Uterus (tissue), 4 donors: ENCODE data around the gene DPP10. TPM values are rescaled to one million over a fixed set of nuclear protein-coding genes. Genes with fewer than 3 reads are reported as not detected.

Experiments used
- DNase-seq, 2 donors: peaks; one replicate each; pipeline ENCODE4 v3.0.0-alpha.2; 2019 to 2020
- H3K27ac ChIP-seq, 2 donors: fragments of 200-600 bp; sonication (generic); 1 replicate in 1 of 2; 2 replicates in 1 of 2; pipeline ENCODE4 v1.5.1; 2016 to 2018
- H3K27me3 ChIP-seq, 2 donors: fragments of 200-600 bp; sonication (generic); one replicate each; pipeline ENCODE4 v1.5.1; 2018 to 2019; ENCODE audit warnings: control low read depth in 1 of 2
- H3K36me3 ChIP-seq, 2 donors: fragments of 200-600 bp; sonication (generic); one replicate each; pipeline ENCODE4 v1.5.1; 2019; ENCODE audit warnings: control low read depth in 1 of 2
- H3K4me1 ChIP-seq, 2 donors: fragments of 200-600 bp; sonication (generic); one replicate each; pipeline ENCODE4 v1.5.1; 2018 to 2019; ENCODE audit warnings: control low read depth in 1 of 2
- H3K4me3 ChIP-seq, 2 donors: fragments of 200-600 bp; sonication (generic); 1 replicate in 1 of 2; 2 replicates in 1 of 2; pipeline ENCODE4 v1.5.1; 2018 to 2019; ENCODE audit warnings: mild to moderate bottlenecking in 1 of 2
- H3K9me3 ChIP-seq, 2 donors: fragments of 200-600 bp; sonication (generic); one replicate each; pipeline ENCODE4 v1.5.1; 2019; ENCODE audit warnings: control low read depth in 1 of 2
- CTCF ChIP-seq, 4 experiments: fragments of 200-600 bp in 2 of 4; fragments of 450-650 bp in 2 of 4; sonication (generic) in 2 of 4; IDR thresholded peaks; one replicate each; pipeline ENCODE4 v1.5.1; 2016 to 2019; ENCODE audit warnings: antibody characterized with exemption in 4 of 4, mild to moderate bottlenecking in 2 of 4, moderate library complexity in 1 of 4
- POLR2A ChIP-seq, 2 donors: fragments of 450-650 bp; IDR thresholded peaks; one replicate each; pipeline ENCODE4 v1.6.1; 2016; ENCODE audit warnings: antibody characterized with exemption in 2 of 2, mild to moderate bottlenecking in 1 of 2, moderate library complexity in 1 of 2
- intact Hi-C: fragments of 100-400 bp; cut with DNase I; formaldehyde crosslinking; loops from one replicate; pipeline ENCODE4 v1.15.1; 2023; ENCODE audit warnings: low total_unique reads
- total RNA-seq, 4 donors: library from RNA; depleted of rRNA in 3 of 4; stranded (reverse); fragments of >200 nt in 3 of 4; gene quantifications; one replicate each; pipeline versions ENCODE4 v1.1.0 to v1.2.4, GENCODE V29; 2014 to 2023
- donor health status: DM: yes; HTN: yes; CAD: no.

DPP10 gene
- total RNA-seq, 4 donors from 2014 or later, result 33.0 TPM; not detected in 3

GRCh38 chr2:114661971-114662939 is 219.8 kb downstream of the DPP10 start:
- H3K27ac ChIP-seq, result no peak overlapping the region
- intact Hi-C loops, result no loop called here
- no peaks in the 10 kb centered on the region for H3K36me3 ChIP-seq
- H3K4me3 ChIP-seq, result peak overlapping the region; percentile 27 to 28
- DNase-seq, result no peak
- H3K9me3 ChIP-seq, result no peaks in the 10 kb centered on the region
- no peaks in the 10 kb centered on the region for H3K4me1 ChIP-seq
- TF ChIP-seq CTCF (IDR thresholded peaks at IDR 0.05) (no peak), POLR2A (IDR thresholded peaks at IDR 0.05) (no peak)
- H3K27me3 ChIP-seq, result peaks cover 0 to 8% of the 10 kb centered on the region in 2 donors

- Histone ChIP-seq H3K9me3 (no peaks in the 10 kb centered on the region), H3K4me3 (no peak overlapping the region), H3K27ac (no peak overlapping the region), H3K4me1 (no peaks in the 10 kb centered on the region), H3K36me3 (no peaks in the 10 kb centered on the region), H3K27me3 (no peaks in the 10 kb centered on the region)
- intact Hi-C loops, result no loop called here
- TF ChIP-seq CTCF (IDR thresholded peaks at IDR 0.05), result no peak
- no peak for TF ChIP-seq POLR2A (IDR thresholded peaks at IDR 0.05)
- no peak for DNase-seq
These were observed 226.0 kb downstream of the DPP10 start for GRCh38 chr2:114668415-114668814.

- no peak for TF ChIP-seq CTCF (IDR thresholded peaks at IDR 0.05)
- TF ChIP-seq POLR2A (IDR thresholded peaks at IDR 0.05), result no peak
- no peak overlapping the region for H3K27ac ChIP-seq
- intact Hi-C loops, result no loop called here
- no peaks in the 10 kb centered on the region for H3K9me3 ChIP-seq
- H3K27me3 ChIP-seq, result no peaks in the 10 kb centered on the region
- no peak overlapping the region for H3K4me3 ChIP-seq
- H3K4me1 ChIP-seq, result no peaks in the 10 kb centered on the region
- no peaks in the 10 kb centered on the region for H3K36me3 ChIP-seq
- DNase-seq, result no peak
These were observed 240.8 kb downstream of the DPP10 start for GRCh38 chr2:114683251-114683650.

- intact Hi-C loops, result no loop called here
- Histone ChIP-seq H3K36me3 (no peaks in the 10 kb centered on the region), H3K27me3 (no peaks in the 10 kb centered on the region), H3K27ac (no peak overlapping the region), H3K9me3 (no peaks in the 10 kb centered on the region), H3K4me3 (no peak overlapping the region), H3K4me1 (no peaks in the 10 kb centered on the region)
- DNase-seq, result no peak
- TF ChIP-seq POLR2A (IDR thresholded peaks at IDR 0.05), result no peak
- TF ChIP-seq CTCF (IDR thresholded peaks at IDR 0.05), result no peak
These were observed 242.0 kb downstream of the DPP10 start for GRCh38 chr2:114684403-114684802.

- no peak overlapping the region for H3K27ac ChIP-seq
- H3K27me3 ChIP-seq, result no peaks in the 10 kb centered on the region
- intact Hi-C loops, result no loop called here
- no peak for TF ChIP-seq POLR2A (IDR thresholded peaks at IDR 0.05)
- TF ChIP-seq CTCF (IDR thresholded peaks at IDR 0.05), result no peak
- H3K4me3 ChIP-seq, result no peak overlapping the region
- H3K4me1 ChIP-seq, result no peaks in the 10 kb centered on the region
- no peak for DNase-seq
- H3K36me3 ChIP-seq, result no peaks in the 10 kb centered on the region
- no peaks in the 10 kb centered on the region for H3K9me3 ChIP-seq
These were observed 242.7 kb downstream of the DPP10 start for GRCh38 chr2:114685102-114685501.
